G401.6 (cell line): ENCODE data around the gene ACTN2.

Experiments
- FAIRE-seq: peaks from 2 replicates; lab custom pipeline; 2012; peaks lifted over from hg19 to GRCh38; lab: Jason Lieb, UNC

ACTN2 gene

GRCh38 chr1:236692128-236692527 is 5.8 kb downstream of the ACTN2 start:
- FAIRE-seq: no peak

GRCh38 chr1:236692742-236693141 is 6.4 kb downstream of the ACTN2 start:
- no peak for FAIRE-seq

GRCh38 chr1:236699366-236699765 is 13.1 kb downstream of the ACTN2 start:
- FAIRE-seq: no peak

GRCh38 chr1:236700903-236701302 is 14.6 kb downstream of the ACTN2 start:
- FAIRE-seq: no peak

- no peak for FAIRE-seq
Measured at GRCh38 chr1:236701782-236702181, 15.5 kb downstream of the ACTN2 start.

GRCh38 chr1:236702791-236703394 is 16.6 kb downstream of the ACTN2 start:
- FAIRE-seq: no peak

GRCh38 chr1:236705771-236706170 is 19.5 kb downstream of the ACTN2 start:
- no peak for FAIRE-seq

- no peak for FAIRE-seq
Measured at GRCh38 chr1:236706183-236706582, 19.9 kb downstream of the ACTN2 start.

- no peak for FAIRE-seq
Measured at GRCh38 chr1:236710328-236710892, 24.1 kb downstream of the ACTN2 start.

- FAIRE-seq: no peak
Measured at GRCh38 chr1:236716160-236716559, 29.9 kb downstream of the ACTN2 start.

GRCh38 chr1:236717811-236718210 is 31.5 kb downstream of the ACTN2 start:
- FAIRE-seq: no peak

- no peak for FAIRE-seq
Measured at GRCh38 chr1:236718328-236718727, 32.0 kb downstream of the ACTN2 start.

GRCh38 chr1:236720206-236720605 is 33.9 kb downstream of the ACTN2 start:
- no peak for FAIRE-seq

GRCh38 chr1:236720611-236721010 is 34.3 kb downstream of the ACTN2 start:
- no peak for FAIRE-seq

GRCh38 chr1:236724049-236724448 is 37.8 kb downstream of the ACTN2 start:
- FAIRE-seq: no peak

GRCh38 chr1:236724506-236724905 is 38.2 kb downstream of the ACTN2 start:
- no peak for FAIRE-seq

GRCh38 chr1:236725668-236726067 is 39.4 kb downstream of the ACTN2 start:
- FAIRE-seq: no peak

GRCh38 chr1:236727521-236727920 is 41.2 kb downstream of the ACTN2 start:
- FAIRE-seq: no peak

GRCh38 chr1:236728752-236729151 is 42.5 kb downstream of the ACTN2 start:
- FAIRE-seq: no peak

GRCh38 chr1:236733653-236734052 is 47.4 kb downstream of the ACTN2 start:
- no peak for FAIRE-seq

GRCh38 chr1:236734141-236734765 is 48.0 kb downstream of the ACTN2 start:
- FAIRE-seq: no peak

- no peak for FAIRE-seq
Measured at GRCh38 chr1:236736761-236737160, 50.5 kb downstream of the ACTN2 start.

GRCh38 chr1:236741753-236742152 is 55.5 kb downstream of the ACTN2 start:
- FAIRE-seq: no peak
